NK-92 (cell line): ENCODE results near the gene CILP2.

ENCODE experiments used
- DNase-seq: peaks from one replicate; lab custom pipeline; 2025; ENCODE audit not compliant: unreplicated experiment; lab: John Stamatoyannopoulos, UW

Gene CILP2

DNA sequence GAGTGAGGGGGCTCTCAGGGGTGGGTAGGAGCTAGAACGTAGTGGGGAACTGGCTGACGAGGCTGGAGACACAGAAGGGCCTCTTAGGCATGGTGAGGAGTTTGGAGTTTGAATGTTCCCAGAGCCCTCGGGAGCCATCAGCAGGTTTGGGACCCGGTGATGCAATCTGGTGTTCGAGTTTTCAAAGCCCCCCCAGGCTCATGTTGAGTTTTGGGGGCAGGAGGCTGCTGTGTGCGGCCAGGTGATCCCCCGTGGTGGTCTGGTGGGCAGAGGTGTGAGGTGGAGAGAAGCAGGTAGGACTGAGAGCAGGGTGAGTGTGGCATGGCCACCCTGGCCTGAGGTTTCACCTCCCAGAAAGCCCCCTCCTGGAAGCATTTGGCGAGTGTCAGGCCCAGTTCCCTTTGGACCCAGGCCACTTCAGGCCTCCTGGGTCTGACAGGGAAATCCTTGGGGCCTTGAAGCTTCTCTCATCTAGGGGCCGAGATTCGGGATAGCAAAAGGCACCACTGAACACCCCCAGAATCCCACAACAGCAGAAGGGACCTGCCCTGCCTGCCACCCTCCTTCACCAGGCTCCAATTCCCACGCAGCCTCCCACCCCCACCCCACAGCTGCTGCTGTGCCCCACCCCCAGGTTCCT, 8.2 kb upstream of the CILP2 start:
- DNase-seq = no peak

DNA sequence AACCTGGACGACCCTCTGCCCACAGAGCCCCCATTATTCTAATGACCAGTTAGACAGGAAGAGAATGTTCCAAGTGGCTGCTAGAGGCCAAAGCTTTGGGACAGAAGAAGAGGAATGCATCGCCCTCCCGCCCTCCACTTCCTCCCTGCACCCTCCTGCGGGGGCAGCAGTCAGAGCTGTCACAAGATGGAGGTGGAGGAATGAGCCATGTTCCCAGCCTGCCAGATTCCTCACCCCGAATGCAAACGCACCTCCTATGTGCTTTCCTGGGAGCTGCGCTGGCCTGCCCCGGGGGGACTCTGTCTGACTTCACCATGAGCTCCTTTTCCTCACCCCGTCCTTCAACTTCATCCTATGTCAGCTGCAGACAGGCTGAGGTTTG, 7.7 kb upstream of the CILP2 start:
- DNase-seq = no peak

- DNase-seq = no peak
These were observed 7.2 kb upstream of the CILP2 start for GRCh38 chr19:19530889-19531288.

- DNase-seq = no peak
These were observed 5.9 kb upstream of the CILP2 start for GRCh38 chr19:19531951-19532805.

DNA sequence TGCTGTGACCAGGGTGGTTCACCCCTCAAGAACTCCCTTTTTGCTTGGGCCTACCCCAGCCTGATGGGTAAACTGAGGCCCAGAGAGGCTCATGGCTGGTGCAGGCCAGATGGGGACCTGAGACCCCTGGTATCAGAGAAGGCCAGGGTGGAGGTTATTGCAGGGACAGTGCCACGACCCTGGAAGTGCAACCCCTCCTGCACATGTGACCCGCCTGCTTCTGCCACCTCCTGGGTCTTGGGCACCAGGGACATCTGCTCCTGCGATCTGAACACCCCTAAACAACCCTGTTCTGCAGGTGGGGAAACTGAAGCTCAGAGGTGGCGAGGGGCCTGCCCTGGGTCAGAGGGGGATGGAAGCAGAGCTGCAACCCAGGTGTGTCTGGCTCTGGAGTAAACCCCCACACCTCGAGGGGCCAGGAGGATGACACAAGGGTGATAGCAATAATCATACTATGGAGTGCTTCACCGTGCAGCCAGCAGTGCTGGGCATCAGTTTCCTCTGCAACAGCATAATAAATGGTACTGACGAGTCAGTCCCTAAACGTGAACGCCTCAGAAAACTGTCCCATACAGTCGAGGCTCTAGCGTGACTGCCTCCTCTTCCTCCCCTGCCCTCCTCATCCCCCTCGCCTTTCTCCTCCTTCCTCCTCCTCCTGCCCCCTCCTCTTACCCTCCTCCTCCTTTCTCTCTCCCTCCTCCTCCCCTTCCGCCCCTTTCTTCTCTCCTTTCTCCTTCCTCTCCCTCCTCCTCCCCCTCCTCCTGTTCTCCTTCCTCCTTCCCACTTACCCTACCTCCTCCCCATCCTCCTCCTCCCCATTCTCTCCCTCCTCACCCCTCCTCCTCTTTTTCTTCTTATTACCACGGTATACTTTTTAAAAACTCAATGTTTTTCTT, 5.0 kb upstream of the CILP2 start:
- no peak for DNase-seq

DNA sequence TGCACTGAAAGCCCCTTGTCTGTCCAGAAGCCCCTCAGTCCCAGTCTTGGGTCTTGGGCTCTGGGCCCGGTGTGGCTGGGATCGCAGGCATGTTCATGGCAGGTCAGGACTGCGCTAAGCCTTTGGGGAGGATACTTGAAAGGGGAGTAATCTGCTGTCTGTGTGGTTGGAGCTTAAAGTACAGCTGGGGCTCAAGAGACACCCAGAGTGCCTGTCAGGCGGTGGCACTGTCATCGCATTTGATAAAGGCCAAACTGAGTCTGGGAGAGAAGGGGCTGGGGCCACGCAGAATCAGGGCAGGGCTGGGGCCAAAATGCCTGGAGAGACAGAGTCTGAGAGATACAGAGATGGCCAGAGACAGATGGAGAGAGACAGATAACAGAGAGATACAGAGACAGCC, 4.2 kb upstream of the CILP2 start:
- DNase-seq = no peak

DNA sequence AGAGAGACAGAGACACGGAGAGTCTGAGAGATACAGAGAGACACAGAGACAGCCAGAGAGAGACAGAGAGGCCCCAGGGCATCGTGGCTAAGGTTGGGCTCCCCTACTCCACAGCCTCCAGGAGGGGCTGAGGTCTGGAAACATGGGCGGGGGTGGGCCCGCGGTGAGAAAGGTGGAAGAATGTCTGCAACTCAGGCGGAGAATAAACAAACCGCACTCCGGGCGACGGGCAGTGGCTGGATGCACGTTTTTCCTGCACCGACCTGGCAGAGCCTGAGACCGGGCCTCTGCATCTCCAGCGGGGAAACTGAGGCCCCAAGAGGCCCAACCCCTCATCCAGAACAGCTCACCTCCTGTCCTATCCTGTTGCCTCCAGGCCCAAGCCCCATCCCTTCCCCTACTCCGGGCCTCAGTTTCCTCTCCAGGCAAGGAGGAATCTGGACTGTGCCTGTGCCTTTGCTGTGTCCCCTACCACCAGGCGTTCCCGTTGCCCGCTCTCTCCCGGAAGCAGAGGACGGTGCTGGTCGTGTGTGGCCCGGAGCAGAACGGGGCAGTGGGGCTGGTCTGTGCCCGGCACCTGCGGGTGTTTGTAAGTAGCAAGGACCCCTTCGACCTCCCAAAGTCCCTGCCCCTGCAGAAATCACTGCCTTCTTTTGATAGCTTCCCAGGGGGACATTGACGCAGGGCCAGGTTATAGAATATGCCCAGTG, 3.4 kb upstream of the CILP2 start:
- no peak for DNase-seq

DNA sequence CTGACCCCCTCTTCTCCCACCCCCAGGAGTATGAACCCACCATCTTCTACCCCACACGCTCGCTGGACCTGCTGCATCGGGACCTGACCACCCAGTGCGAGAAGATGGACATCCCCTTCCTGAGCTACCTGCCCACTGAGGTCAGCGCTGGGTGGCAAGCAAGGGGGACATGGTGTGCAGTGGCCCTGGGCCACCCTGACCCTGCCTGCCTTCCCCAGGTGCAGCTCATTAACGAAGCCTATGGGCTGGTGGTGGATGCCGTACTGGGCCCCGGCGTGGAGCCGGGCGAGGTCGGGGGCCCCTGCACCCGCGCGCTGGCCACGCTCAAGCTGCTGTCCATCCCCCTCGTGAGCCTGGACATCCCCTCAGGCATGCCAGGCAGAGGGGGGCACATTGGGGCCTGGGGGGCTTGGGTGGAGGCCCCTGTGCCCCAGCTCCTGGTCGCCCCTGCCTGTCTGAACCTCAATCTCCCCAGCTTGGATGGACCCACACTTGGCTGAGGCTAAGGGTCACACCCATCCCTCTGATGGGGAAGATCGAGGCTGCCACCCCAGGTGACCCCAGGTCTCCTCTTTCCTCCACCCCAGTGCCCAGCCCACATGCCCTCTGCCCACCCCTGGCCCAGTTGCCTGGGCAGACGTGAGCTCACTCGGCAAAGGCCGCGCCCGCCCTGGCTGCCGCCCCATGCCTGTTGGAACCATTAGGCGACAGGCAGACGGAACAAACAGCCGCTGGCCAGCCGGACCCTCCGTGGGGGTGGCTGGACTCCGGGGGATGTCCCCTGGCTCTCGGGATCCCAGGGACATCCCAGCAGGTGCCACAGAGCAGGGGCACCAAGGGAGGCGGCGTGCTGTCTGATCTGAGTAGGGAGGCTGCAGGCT, 2.5 kb upstream of the CILP2 start:
- no peak for DNase-seq

DNA sequence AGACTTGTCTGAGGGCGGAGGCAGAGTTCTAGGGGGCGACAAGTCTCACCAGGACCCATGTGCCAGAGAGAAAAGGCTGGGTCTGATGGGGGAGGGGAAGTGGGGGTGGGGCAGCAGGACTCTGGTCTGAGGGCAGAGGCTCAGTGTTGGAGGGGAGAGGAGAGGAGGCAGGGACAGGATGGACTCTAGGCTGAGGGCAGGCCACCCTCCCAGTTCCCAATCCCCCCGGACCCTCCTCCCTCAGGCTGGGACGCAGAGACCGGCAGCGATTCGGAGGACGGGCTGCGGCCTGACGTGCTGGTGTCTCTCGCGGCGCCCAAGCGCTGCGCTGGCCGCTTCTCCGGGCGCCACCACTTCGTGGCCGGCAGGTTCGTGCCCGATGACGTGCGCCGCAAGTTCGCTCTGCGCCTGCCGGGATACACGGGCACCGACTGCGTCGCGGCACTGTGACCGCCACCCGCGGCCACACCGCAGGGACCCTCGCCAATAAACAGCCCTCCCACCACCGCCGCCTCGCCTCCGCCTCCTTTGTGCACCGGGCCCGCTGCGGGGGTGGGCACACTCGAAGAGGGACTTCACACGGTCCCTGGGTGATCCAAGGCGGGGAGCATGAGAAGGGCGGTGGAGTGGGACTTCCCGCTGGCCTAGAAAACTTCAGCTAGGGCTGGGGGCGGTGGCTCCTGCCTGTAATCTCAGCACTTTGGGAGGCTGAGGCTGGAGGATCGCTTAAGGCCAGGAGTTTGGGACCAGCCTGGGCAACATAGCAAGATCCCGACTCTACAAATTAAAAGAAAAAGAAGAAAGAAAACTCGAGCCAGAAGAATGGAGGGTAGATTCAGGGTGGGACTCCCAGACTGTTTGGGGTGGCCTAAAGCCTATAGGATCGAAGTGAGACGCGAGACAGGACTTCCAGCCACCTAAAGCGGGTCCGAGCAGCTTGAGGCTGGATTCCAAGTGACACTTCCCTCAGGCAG, 703 bp upstream of the CILP2 start:
- DNase-seq = no peak

GRCh38 chr19:19538785-19539166, 711 bp downstream of the CILP2 start:
- no peak for DNase-seq

DNA sequence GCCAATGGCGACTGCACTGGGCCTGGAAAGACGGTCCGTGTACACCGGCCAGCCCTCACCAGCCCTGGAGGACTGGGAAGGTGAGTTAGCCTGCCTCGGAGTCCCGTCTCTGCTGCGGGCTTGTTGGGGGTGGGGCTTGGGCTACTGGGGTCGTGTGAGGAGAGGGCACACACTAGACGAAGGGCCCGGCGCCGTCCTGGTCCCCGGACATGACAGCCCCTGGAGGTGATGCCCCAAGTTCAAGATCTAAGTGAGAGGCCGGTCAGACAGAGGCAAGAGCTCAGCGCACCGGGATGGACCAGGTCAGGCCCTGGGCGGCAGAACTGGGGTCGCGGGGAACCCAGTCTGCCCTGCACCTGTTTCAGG, 1.6 kb downstream of the CILP2 start:
- no peak for DNase-seq

GRCh38 chr19:19540064-19540714, 2.1 kb downstream of the CILP2 start:
- no peak for DNase-seq

DNA sequence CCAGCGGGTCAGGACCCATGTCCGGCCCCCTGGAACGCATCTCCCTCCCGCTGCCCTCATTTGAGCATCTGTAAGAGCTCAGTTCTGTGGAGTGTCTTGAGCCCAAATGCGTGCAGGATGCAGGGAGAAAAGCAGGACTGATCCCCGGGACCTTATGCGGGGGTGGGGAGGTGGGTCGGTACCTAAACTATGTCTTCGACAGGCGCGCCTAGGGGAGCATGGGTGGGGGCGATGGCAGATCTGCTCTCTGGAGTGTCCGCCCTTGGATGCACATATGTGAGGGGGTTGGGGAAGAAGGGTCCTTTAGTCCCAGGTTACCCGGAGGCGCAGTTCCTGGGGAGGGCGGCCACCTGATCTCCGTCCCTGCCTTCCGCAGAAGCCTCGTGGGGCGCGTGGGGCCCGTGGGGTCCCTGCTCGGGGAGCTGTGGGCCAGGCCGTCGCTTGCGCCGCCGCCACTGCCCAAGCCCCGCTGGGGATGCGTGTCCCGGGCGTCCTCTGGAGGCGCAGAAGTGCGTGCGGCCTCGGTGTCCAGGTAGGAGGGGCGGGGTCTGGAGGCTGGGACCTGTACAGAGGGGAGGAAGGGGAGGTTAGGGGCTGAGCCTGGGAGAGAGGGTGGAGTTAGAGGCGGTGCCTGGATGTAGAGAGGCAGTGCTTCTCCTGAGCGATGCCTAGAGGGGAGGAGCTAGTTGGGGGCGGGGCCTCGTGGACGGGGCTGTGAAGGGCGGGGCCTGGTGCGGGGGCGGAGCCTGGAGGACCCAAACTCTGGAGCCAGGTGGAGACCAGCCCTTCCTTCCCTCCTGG, 2.9 kb downstream of the CILP2 start:
- no peak for DNase-seq

- DNase-seq = no peak
These were observed 3.6 kb downstream of the CILP2 start for GRCh38 chr19:19541616-19542015.

GRCh38 chr19:19542507-19542906, 4.4 kb downstream of the CILP2 start:
- DNase-seq = no peak

- DNase-seq = no peak
These were observed 5.0 kb downstream of the CILP2 start for GRCh38 chr19:19543101-19543500.

DNA sequence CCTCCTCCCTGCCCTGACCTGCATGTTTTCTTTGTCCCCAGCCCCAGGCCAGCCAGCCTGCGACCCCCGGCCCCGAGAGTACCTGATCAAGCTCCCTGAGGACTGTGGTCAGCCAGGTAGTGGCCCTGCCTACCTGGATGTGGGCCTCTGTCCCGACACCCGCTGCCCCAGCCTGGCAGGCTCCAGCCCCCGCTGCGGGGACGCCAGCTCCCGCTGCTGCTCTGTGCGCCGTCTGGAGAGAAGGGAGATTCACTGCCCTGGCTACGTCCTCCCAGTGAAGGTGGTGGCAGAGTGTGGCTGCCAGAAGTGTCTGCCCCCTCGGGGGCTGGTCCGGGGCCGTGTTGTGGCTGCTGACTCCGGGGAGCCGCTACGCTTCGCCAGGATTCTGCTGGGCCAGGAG, 5.6 kb downstream of the CILP2 start:
- no peak for DNase-seq
